ENCODE results near the gene PNMA8B. TPM values are rescaled to one million over a fixed set of nuclear protein-coding genes. Genes with fewer than 3 reads are reported as not detected.

PNMA8B gene
- total RNA-seq, 6 donors from 2014 or later: 0.39 to 2.7 (median 1.6) TPM

- Histone ChIP-seq H3K36me3 (no peaks in the 10 kb centered on the region), H3K27ac (no peak overlapping the region), H3K4me1 (peaks cover 24 to 46% (median 30%) of the 10 kb centered on the region in 4 donors), H3K9me3 (no peaks in the 10 kb centered on the region), H3K4me3 (peak overlapping the region in 3 of 4 donors; percentile 2 to 27 (median 9)), H3K27me3 (peaks cover 2 to 41% (median 16%) of the 10 kb centered on the region in 4 donors)
- ATAC-seq (ENCODE audit: low FRiP score in 2 of 2) (peak; percentile 44 to 83), DNase-seq (peak; percentile 67 to 92)
- WGBS, 2 donors: 4 to 8% methylated on average over 20 to 34 of the region's 38 CpGs
- TF ChIP-seq EP300 (IDR thresholded peaks at IDR 0.05): no peak
- TF ChIP-seq CTCF (IDR thresholded peaks at IDR 0.05): peak; percentile 91 to 97 (median 94)
- no peak for TF ChIP-seq POLR2A (IDR thresholded peaks at IDR 0.05)
These were observed 7.7 kb downstream of the PNMA8B start for GRCh38 chr19:46487802-46488445.

- peaks cover 2 to 36% (median 16%) of the 10 kb centered on the region in 4 donors for H3K27me3 ChIP-seq
- H3K4me3 ChIP-seq: peak overlapping the region in 3 of 4 donors; percentile 2 to 27 (median 9)
- no peak for DNase-seq
- ATAC-seq (ENCODE audit: low FRiP score in 2 of 2): no peak
- no peaks in the 10 kb centered on the region for H3K9me3 ChIP-seq
- TF ChIP-seq EP300 (IDR thresholded peaks at IDR 0.05) (no peak), CTCF (IDR thresholded peaks at IDR 0.05) (no peak), POLR2A (IDR thresholded peaks at IDR 0.05) (no peak), POLR2AphosphoS5 (IDR thresholded peaks at IDR 0.05) (no peak)
- no peak overlapping the region for H3K27ac ChIP-seq
- WGBS, 2 donors: 13 to 17% methylated on average over 4 to 15 of the region's 19 CpGs
- peaks cover 19 to 40% (median 25%) of the 10 kb centered on the region in 4 donors for H3K4me1 ChIP-seq
- H3K36me3 ChIP-seq: no peaks in the 10 kb centered on the region
These were observed 8.4 kb downstream of the PNMA8B start for GRCh38 chr19:46487178-46487801.

- Histone ChIP-seq H3K9me3 (no peaks in the 10 kb centered on the region), H3K27ac (no peak overlapping the region), H3K4me3 (no peak overlapping the region), H3K27me3 (peaks cover 0 to 29% (median 15%) of the 10 kb centered on the region in 4 donors), H3K4me1 (peaks cover 19 to 39% (median 25%) of the 10 kb centered on the region in 4 donors), H3K36me3 (no peaks in the 10 kb centered on the region)
- 86 to 92% methylated on average over 3 of the region's 3 CpGs for WGBS, 2 donors
- DNase-seq: no peak
- no peak for ATAC-seq (ENCODE audit: low FRiP score in 2 of 2)
- TF ChIP-seq POLR2AphosphoS5 (IDR thresholded peaks at IDR 0.05): no peak
- TF ChIP-seq CTCF (IDR thresholded peaks at IDR 0.05): no peak
- TF ChIP-seq EP300 (IDR thresholded peaks at IDR 0.05): no peak
- TF ChIP-seq POLR2A (IDR thresholded peaks at IDR 0.05): no peak
These were observed 9.3 kb downstream of the PNMA8B start for GRCh38 chr19:46486358-46486757.

- no peaks in the 10 kb centered on the region for H3K9me3 ChIP-seq
- no peaks in the 10 kb centered on the region for H3K36me3 ChIP-seq
- no peak overlapping the region for H3K27ac ChIP-seq
- TF ChIP-seq POLR2AphosphoS5 (IDR thresholded peaks at IDR 0.05) (no peak), CTCF (IDR thresholded peaks at IDR 0.05) (no peak), EP300 (IDR thresholded peaks at IDR 0.05) (no peak), POLR2A (IDR thresholded peaks at IDR 0.05) (no peak)
- peaks cover 14 to 27% (median 19%) of the 10 kb centered on the region in 4 donors for H3K4me1 ChIP-seq
- 65 to 67% methylated on average over 4 of the region's 4 CpGs for WGBS, 2 donors
- no peak for DNase-seq
- no peak overlapping the region for H3K4me3 ChIP-seq
- peaks cover 0 to 22% (median 9%) of the 10 kb centered on the region in 4 donors for H3K27me3 ChIP-seq
- no peak for ATAC-seq (ENCODE audit: low FRiP score in 2 of 2)
These were observed 11.0 kb downstream of the PNMA8B start for GRCh38 chr19:46484656-46485055.
